Measurements from ENCODE around the gene NPEPL1. TPM values are rescaled to one million over a fixed set of nuclear protein-coding genes. Genes with fewer than 3 reads are reported as not detected.
"Not testable (repeated sequence)": the region's sequence is repeated elsewhere in the genome, so short reads cannot be mapped to it uniquely, and the experiment has no call there.

The NPEPL1 gene
- total RNA-seq, 1 donor from 2014 or later: 41.6 TPM

GRCh38 chr20:58749098-58749769 is 56.6 kb downstream of the NPEPL1 start:
- ATAC-seq (no peak), DNase-seq (no peak)
- Histone ChIP-seq H3K4me3 (no peak overlapping the region), H3K27ac (no peak overlapping the region), H3K4me1 (no peaks in the 10 kb centered on the region), H3K27me3 (peaks cover 9% of the 10 kb centered on the region), H3K36me3 (no peaks in the 10 kb centered on the region), H3K9me3 (no peaks in the 10 kb centered on the region)
- intact Hi-C loops (cut with DNase I): no loop called here
- no peak for TF ChIP-seq CTCF (IDR thresholded peaks at IDR 0.05)

- H3K36me3 ChIP-seq: no peaks in the 10 kb centered on the region
- TF ChIP-seq CTCF (IDR thresholded peaks at IDR 0.05): no peak
- no peaks in the 10 kb centered on the region for H3K4me1 ChIP-seq
- H3K4me3 ChIP-seq: no peak overlapping the region
- H3K27ac ChIP-seq: no peak overlapping the region
- DNase-seq (no peak), ATAC-seq (no peak)
- H3K9me3 ChIP-seq: no peaks in the 10 kb centered on the region
- intact Hi-C loops (cut with DNase I): no loop called here
- peaks cover 10% of the 10 kb centered on the region for H3K27me3 ChIP-seq
Measured at GRCh38 chr20:58749979-58750378, 57.4 kb downstream of the NPEPL1 start.

- H3K4me3 ChIP-seq; H3K9me3 ChIP-seq; H3K27ac ChIP-seq; intact Hi-C loops (cut with DNase I); H3K36me3 ChIP-seq; H3K4me1 ChIP-seq; ATAC-seq; DNase-seq; H3K27me3 ChIP-seq: not testable (repeated sequence)
Measured at GRCh38 chr20:58750706-58751105, 58.1 kb downstream of the NPEPL1 start.

- H3K27me3 ChIP-seq: peaks cover 10% of the 10 kb centered on the region
- intact Hi-C loops (cut with DNase I): no loop called here
- H3K36me3 ChIP-seq: no peaks in the 10 kb centered on the region
- no peaks in the 10 kb centered on the region for H3K4me1 ChIP-seq
- no peak for ATAC-seq
- no peak overlapping the region for H3K27ac ChIP-seq
- H3K9me3 ChIP-seq: no peaks in the 10 kb centered on the region
- no peak for DNase-seq
- no peak overlapping the region for H3K4me3 ChIP-seq
- no peak for TF ChIP-seq CTCF (IDR thresholded peaks at IDR 0.05)
Measured at GRCh38 chr20:58751979-58752378, 59.4 kb downstream of the NPEPL1 start.

- ATAC-seq (no peak), DNase-seq (no peak)
- peaks cover 10% of the 10 kb centered on the region for H3K27me3 ChIP-seq
- H3K4me1 ChIP-seq: no peaks in the 10 kb centered on the region
- intact Hi-C loops (cut with DNase I): no loop called here
- no peaks in the 10 kb centered on the region for H3K36me3 ChIP-seq
- no peak overlapping the region for H3K27ac ChIP-seq
- no peak for TF ChIP-seq CTCF (IDR thresholded peaks at IDR 0.05)
- H3K9me3 ChIP-seq: no peaks in the 10 kb centered on the region
- no peak overlapping the region for H3K4me3 ChIP-seq
Measured at GRCh38 chr20:58752565-58752964, 60.0 kb downstream of the NPEPL1 start.

GRCh38 chr20:58753267-58753921 is 60.8 kb downstream of the NPEPL1 start:
- no peak overlapping the region for H3K27ac ChIP-seq
- intact Hi-C loops (cut with DNase I): no loop called here
- TF ChIP-seq CTCF (IDR thresholded peaks at IDR 0.05): no peak

More at GRCh38 chr20:58753267-58753921, 60.8 kb downstream of the NPEPL1 start:
- Histone ChIP-seq H3K4me1 (no peaks in the 10 kb centered on the region), H3K4me3 (no peak overlapping the region), H3K9me3 (no peaks in the 10 kb centered on the region), H3K27me3 (peaks cover 10% of the 10 kb centered on the region), H3K36me3 (no peaks in the 10 kb centered on the region)
- DNase-seq: no peak
- no peak for ATAC-seq

Measured in upper lobe of right lung (tissue), 1 donor.